K562 (cell line): Measurements from ENCODE around the gene ATP6V0E1. TPM values are rescaled to one million over a fixed set of nuclear protein-coding genes. Genes with fewer than 3 reads are reported as not detected.

Source experiments
- ARID2 ChIP-seq: fragments of 450-650 bp; IDR thresholded peaks from 2 replicates; pipeline ENCODE4 v1.6.1; 2017; ENCODE audit warnings: antibody characterized with exemption, mild to moderate bottlenecking
- BRF2 ChIP-seq: IDR thresholded peaks from 3 replicates; pipeline ENCODE4 v1.6.1; 2011; ENCODE audit warnings: borderline replicate concordance, mild to moderate bottlenecking; ENCODE audit not compliant: insufficient read length, insufficient read depth
- CHD4 ChIP-seq: fragments of 200-600 bp; sonication (generic); IDR thresholded peaks from 3 replicates; pipeline ENCODE4 v1.6.1; 2012; ENCODE audit warnings: low read depth, mild to moderate bottlenecking, mixed read lengths, low read length, inconsistent platforms; ENCODE audit not compliant: insufficient read depth, insufficient replicate concordance, poor library complexity, severe bottlenecking
- COPS2 ChIP-seq: fragments of 450-650 bp; conservative IDR thresholded peaks from 2 replicates; pipeline ENCODE4 v1.6.1; 2016; ENCODE audit warnings: mild to moderate bottlenecking, moderate library complexity
- E2F5 ChIP-seq: sonication (generic); formaldehyde crosslinking; IDR thresholded peaks from 2 replicates; pipeline ENCODE4 v1.8.0; 2022; ENCODE audit warnings: mild to moderate bottlenecking, missing genetic modification reagents
- GTF3C2 ChIP-seq: IDR thresholded peaks from 3 replicates; pipeline ENCODE4 v1.6.1; 2011; ENCODE audit warnings: borderline replicate concordance, mild to moderate bottlenecking, moderate library complexity; ENCODE audit not compliant: insufficient read length; ENCODE audit errors: extremely low read depth
- HIVEP1 ChIP-seq: fragments of 250-450 bp; sonication (Bioruptor Pico); IDR thresholded peaks from 2 replicates; pipeline ENCODE4 v1.4.0; 2020; ENCODE audit warnings: mild to moderate bottlenecking
- MCM2 ChIP-seq: fragments of 450-650 bp; IDR thresholded peaks from 2 replicates; pipeline ENCODE4 v1.6.1; 2017; ENCODE audit warnings: low read depth, mild to moderate bottlenecking
- SFPQ ChIP-seq: fragments of 200-400 bp; formaldehyde crosslinking; IDR thresholded peaks from 2 replicates; pipeline ENCODE4 v1.6.1; 2017; ENCODE audit warnings: mild to moderate bottlenecking, low read depth, low read length, moderate library complexity
- TFAM ChIP-seq: fragments of 250-450 bp; sonication (Bioruptor Pico); conservative IDR thresholded peaks from 2 replicates; pipeline ENCODE4 v1.5.0; 2021; ENCODE audit warnings: mild to moderate bottlenecking, moderate library complexity
- TOE1 ChIP-seq, 2 experiments: fragments of 450-650 bp in 1 of 2; sonication (generic) in 1 of 2; formaldehyde crosslinking in 1 of 2; IDR thresholded peaks; 2 replicates each; pipeline versions ENCODE4 v1.7.1 to v1.8.0; 2016 to 2022; ENCODE audit warnings: borderline replicate concordance in 2 of 2, mild to moderate bottlenecking in 2 of 2, antibody characterized with exemption in 1 of 2, inconsistent platforms in 1 of 2, low read depth in 1 of 2, missing genetic modification reagents in 1 of 2, moderate library complexity in 1 of 2
- ZKSCAN3 ChIP-seq: fragments of 250-450 bp; sonication (Bioruptor Pico); IDR thresholded peaks from 2 replicates; pipeline ENCODE4 v1.4.0; 2020
- ZNF133 ChIP-seq: fragments of 250-450 bp; sonication (Bioruptor Pico); IDR thresholded peaks from 2 replicates; pipeline ENCODE4 v1.4.0; 2020; ENCODE audit warnings: mild to moderate bottlenecking
- ZNF23 ChIP-seq: fragments of 250-450 bp; sonication (Bioruptor Pico); IDR thresholded peaks from 2 replicates; pipeline ENCODE4 v1.4.0; 2020; ENCODE audit warnings: mild to moderate bottlenecking
- ZNF316 ChIP-seq: fragments of 450-650 bp; IDR thresholded peaks from 2 replicates; pipeline ENCODE4 v1.6.1; 2016
- ZNF449 ChIP-seq: fragments of 250-450 bp; sonication (Bioruptor Pico); IDR thresholded peaks from 2 replicates; pipeline ENCODE4 v1.8.0; 2022; ENCODE audit warnings: moderate library complexity, mild to moderate bottlenecking, inconsistent platforms
- ZNF668 ChIP-seq: fragments of 250-450 bp; sonication (Bioruptor Pico); IDR thresholded peaks from 2 replicates; pipeline ENCODE4 v1.8.0; 2022; ENCODE audit warnings: mild to moderate bottlenecking, inconsistent platforms
- ZNF79 ChIP-seq: fragments of 250-450 bp; sonication (Bioruptor Pico); IDR thresholded peaks from 2 replicates; pipeline ENCODE4 v1.4.0; 2020; ENCODE audit warnings: low read depth, mild to moderate bottlenecking, moderate library complexity
- polyA plus RNA-seq, 8 experiments: library from polyadenylated mRNA; depleted of rRNA in 4 of 8; stranded (reverse) in 5 of 8; unstranded in 3 of 8; fragments of >200 nt; fragmentation: Nextera tagmentation in 2 of 8; fragmentation: Illumina TruSeq in 1 of 8; extraction: Ambion mirVana in 2 of 8; extraction: Trizol in 1 of 8; gene quantifications; 2 replicates each; pipeline versions ENCODE4 v1.2.1 to v1.2.3, GENCODE V29; 2011 to 2014; ENCODE audit warnings: inconsistent platforms in 1 of 8, missing spikeins in 1 of 8
- total RNA-seq, 7 experiments: library from RNA; depleted of rRNA in 6 of 7; stranded (reverse); fragments of >200 nt in 6 of 7; fragmentation: Illumina TruSeq in 2 of 7; extraction: Trizol in 2 of 7; gene quantifications; 2 replicates each; pipeline versions ENCODE4 v1.2.1 to v1.2.3, GENCODE V29; 2011 to 2021; ENCODE audit warnings: low replicate concordance in 1 of 7

Gene ATP6V0E1
- total and polyA plus RNA-seq, 9 of the 15 experiments (the other 6 are each of a cell fraction or from before 2014, with no cell fraction given) = 63.8 to 395 (median 112) TPM

GRCh38 chr5:173057062-173057924 is 73.7 kb downstream of the ATP6V0E1 start (continued):
- no peak for TF ChIP-seq GTF3C2
- TF ChIP-seq ZKSCAN3 (CRISPR knock-in tag) = no peak
- no peak for TF ChIP-seq TFAM (CRISPR knock-in tag)
- no peak for TF ChIP-seq MCM2
- TF ChIP-seq BRF2 = no peak
- no peak for TF ChIP-seq SFPQ
- TF ChIP-seq ZNF668 (CRISPR knock-in tag) = no peak
- TF ChIP-seq ZNF449 (CRISPR knock-in tag) = no peak
- no peak for TF ChIP-seq HIVEP1 (CRISPR knock-in tag)
- TF ChIP-seq E2F5 (CRISPR knock-in tag) = no peak
- peak; percentile 31; the same call in 1 of the 2 replicates for TF ChIP-seq TOE1 (IDR thresholded peaks at IDR 0.05; ENCODE audit: borderline replicate concordance)
- TF ChIP-seq TOE1 (CRISPR knock-in tag; IDR thresholded peaks at IDR 0.05; ENCODE audit: borderline replicate concordance, low read depth) = no peak
- TF ChIP-seq ZNF23 (CRISPR knock-in tag) = no peak
- TF ChIP-seq ZNF316 = no peak
- no peak for TF ChIP-seq ZNF79 (CRISPR knock-in tag)
- TF ChIP-seq CHD4 = no peak
- TF ChIP-seq ARID2 = no peak
- no peak for TF ChIP-seq COPS2
- no peak for TF ChIP-seq ZNF133 (CRISPR knock-in tag)
